ENCODE results near the gene EMID1. TPM values are rescaled to one million over a fixed set of nuclear protein-coding genes. Genes with fewer than 3 reads are reported as not detected.

Gene EMID1
- total and polyA plus RNA-seq, 8 donors: 6.2 to 16.8 (median 10.0) TPM

DNA sequence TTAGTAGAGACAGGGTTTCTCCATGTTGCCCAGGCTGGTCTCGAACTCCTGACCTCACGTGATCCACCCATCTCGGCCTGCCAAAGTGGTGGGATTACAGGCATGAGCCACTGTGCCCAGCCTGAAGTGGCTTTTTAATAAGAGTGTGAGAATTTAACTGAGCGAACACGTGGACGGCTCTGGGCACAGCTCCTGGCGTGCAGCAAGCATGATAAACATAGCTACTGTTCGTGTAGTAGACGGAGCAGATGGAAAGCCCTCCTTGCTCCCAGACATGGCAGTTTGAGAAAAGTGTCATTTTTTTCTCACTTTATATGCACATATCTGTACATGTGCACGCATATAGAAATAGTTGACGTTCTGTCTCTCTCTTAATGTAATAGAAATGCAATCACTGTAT, 7.0 kb downstream of the EMID1 start:
- intact Hi-C loops (cut with DNase I): no loop called here
- FAIRE-seq: no peak
- H3K27me3 ChIP-seq: no peaks in the 10 kb centered on the region
- peak; percentile 43 to 64 (median 50) for ATAC-seq
- TF ChIP-seq, protein P1, sequence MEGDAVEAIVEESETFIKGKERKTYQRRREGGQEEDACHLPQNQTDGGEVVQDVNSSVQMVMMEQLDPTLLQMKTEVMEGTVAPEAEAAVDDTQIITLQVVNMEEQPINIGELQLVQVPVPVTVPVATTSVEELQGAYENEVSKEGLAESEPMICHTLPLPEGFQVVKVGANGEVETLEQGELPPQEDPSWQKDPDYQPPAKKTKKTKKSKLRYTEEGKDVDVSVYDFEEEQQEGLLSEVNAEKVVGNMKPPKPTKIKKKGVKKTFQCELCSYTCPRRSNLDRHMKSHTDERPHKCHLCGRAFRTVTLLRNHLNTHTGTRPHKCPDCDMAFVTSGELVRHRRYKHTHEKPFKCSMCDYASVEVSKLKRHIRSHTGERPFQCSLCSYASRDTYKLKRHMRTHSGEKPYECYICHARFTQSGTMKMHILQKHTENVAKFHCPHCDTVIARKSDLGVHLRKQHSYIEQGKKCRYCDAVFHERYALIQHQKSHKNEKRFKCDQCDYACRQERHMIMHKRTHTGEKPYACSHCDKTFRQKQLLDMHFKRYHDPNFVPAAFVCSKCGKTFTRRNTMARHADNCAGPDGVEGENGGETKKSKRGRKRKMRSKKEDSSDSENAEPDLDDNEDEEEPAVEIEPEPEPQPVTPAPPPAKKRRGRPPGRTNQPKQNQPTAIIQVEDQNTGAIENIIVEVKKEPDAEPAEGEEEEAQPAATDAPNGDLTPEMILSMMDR (IDR thresholded peaks at IDR 0.05): no peak
- H3K9me3 ChIP-seq: no peaks in the 10 kb centered on the region
- H3K4me1 ChIP-seq: peaks cover 0 to 16% (median 8%) of the 10 kb centered on the region in 3 donors
- H3K4me3 ChIP-seq: no peak overlapping the region
- 49 to 50% methylated on average over 11 of the region's 11 CpGs for WGBS, 2 donors
- peak in 2 of 6 donors; percentile 48 to 60 for DNase-seq
- H3K36me3 ChIP-seq: no peaks in the 10 kb centered on the region
- no peak overlapping the region for H3K27ac ChIP-seq

DNA sequence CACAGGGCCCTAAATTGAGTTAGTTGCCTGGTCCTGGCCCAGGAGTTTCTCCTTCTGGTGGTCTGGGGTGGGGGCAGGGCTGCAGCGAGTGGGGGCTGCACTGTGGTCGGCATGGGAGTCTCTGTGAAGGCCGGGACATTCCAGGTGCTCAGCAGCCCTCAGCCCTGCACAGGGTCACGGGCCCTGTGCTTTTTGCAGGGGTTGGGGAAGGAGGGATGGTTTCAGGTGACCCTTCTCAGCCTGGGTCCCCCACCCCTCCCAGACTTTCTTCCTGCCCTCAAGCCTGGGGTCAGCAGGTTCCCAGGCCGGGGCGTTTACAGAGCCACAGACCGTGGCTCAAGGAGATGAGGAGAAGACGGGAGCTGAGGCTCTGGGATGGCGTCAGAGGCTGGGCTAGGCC, 7.8 kb downstream of the EMID1 start:
- FAIRE-seq (no peak), DNase-seq (no peak), ATAC-seq (no peak)
- Histone ChIP-seq H3K27me3 (no peaks in the 10 kb centered on the region), H3K9me3 (no peaks in the 10 kb centered on the region), H3K27ac (no peak overlapping the region), H3K4me1 (peaks cover 0 to 16% (median 8%) of the 10 kb centered on the region in 3 donors), H3K4me3 (no peak overlapping the region), H3K36me3 (no peaks in the 10 kb centered on the region)
- TF ChIP-seq, protein P1 (IDR thresholded peaks at IDR 0.05): no peak
- intact Hi-C loops (cut with DNase I): no loop called here
- WGBS, 2 donors: 85% methylated on average over 9 of the region's 9 CpGs

DNA sequence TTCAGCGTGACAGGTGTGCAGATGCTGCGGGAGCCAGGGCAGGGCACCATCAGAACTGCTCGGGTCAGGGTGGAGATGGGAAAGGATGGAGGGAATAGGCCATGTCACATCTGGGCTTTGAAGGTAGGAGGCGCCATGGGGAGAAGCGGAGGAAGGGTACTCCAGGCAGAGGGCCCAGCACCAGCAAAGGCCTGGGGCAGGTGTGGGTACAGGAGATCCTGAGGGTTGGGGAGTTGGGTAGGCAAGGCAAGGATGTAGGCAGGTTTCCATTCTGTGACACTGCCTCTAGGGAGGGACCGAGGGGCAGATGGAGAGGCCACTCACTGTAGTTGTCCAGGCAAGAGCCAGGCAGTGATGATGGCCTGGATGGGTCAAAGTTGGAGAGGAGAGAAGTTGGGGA, 8.5 kb downstream of the EMID1 start:
- FAIRE-seq (no peak), ATAC-seq (no peak), DNase-seq (no peak)
- Histone ChIP-seq H3K4me1 (peaks cover 0 to 16% (median 8%) of the 10 kb centered on the region in 3 donors), H3K4me3 (no peak overlapping the region), H3K27ac (no peak overlapping the region), H3K36me3 (no peaks in the 10 kb centered on the region), H3K9me3 (no peaks in the 10 kb centered on the region), H3K27me3 (no peaks in the 10 kb centered on the region)
- TF ChIP-seq, protein P1 (IDR thresholded peaks at IDR 0.05): no peak
- WGBS, 2 donors: 95 to 98% methylated on average over 6 of the region's 6 CpGs
- intact Hi-C loops (cut with DNase I): no loop called here

DNA sequence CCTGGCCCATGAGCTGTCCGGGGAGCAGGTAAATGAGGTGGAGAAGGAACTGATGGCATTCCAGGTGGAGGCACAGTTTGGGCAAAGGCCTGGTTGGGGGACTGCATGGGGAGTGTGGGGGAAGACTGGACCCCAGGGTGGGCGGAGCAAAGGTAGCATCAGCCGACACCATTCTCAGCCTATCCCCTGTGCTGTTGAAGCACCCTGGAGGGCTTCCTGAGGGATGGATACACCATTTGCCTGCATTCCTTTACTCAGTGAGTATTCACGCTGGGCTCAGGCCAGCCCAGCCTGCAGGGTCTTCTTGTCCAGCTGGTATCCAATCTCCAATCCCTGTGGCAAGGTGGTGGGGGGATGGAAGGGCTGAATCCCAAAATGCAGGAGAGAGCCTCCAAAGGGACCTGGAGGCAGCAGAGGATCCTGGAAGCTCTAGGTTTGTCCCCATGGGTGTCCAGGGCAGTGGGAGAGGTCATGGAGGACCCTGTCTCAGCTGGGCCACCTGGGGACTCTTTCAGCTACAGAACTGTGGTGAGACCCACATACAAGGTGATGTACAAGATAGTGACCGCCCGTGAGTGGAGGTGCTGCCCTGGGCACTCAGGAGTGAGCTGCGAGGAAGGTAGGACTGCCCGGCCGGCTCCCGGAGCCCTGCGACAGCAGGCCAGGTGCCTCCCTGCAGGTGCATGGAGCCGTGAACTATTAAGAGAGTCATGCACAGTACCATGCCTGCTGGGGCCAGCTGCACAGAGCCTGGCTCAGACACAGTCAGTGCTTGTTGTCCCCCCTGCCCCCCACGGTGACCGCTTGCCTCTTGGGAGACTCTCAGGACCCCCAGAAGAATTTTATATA, 9.5 kb downstream of the EMID1 start:
- H3K9me3 ChIP-seq: no peaks in the 10 kb centered on the region
- TF ChIP-seq, protein P1 (IDR thresholded peaks at IDR 0.05): no peak
- DNase-seq (peak in 1 of 6 donors; percentile 42), ATAC-seq (no peak), FAIRE-seq (no peak)
- H3K4me3 ChIP-seq: no peak overlapping the region
- intact Hi-C loops (cut with DNase I): no loop called here
- 95% methylated on average over 14 of the region's 14 CpGs for WGBS, 2 donors
- peaks cover 3 to 18% (median 10%) of the 10 kb centered on the region in 3 donors for H3K4me1 ChIP-seq
- no peak overlapping the region for H3K27ac ChIP-seq
- H3K36me3 ChIP-seq: no peaks in the 10 kb centered on the region
- no peaks in the 10 kb centered on the region for H3K27me3 ChIP-seq
